ENCODE results near the gene PLEKHG5. TPM values are rescaled to one million over a fixed set of nuclear protein-coding genes. Genes with fewer than 3 reads are reported as not detected.

PLEKHG5 gene, protein sequence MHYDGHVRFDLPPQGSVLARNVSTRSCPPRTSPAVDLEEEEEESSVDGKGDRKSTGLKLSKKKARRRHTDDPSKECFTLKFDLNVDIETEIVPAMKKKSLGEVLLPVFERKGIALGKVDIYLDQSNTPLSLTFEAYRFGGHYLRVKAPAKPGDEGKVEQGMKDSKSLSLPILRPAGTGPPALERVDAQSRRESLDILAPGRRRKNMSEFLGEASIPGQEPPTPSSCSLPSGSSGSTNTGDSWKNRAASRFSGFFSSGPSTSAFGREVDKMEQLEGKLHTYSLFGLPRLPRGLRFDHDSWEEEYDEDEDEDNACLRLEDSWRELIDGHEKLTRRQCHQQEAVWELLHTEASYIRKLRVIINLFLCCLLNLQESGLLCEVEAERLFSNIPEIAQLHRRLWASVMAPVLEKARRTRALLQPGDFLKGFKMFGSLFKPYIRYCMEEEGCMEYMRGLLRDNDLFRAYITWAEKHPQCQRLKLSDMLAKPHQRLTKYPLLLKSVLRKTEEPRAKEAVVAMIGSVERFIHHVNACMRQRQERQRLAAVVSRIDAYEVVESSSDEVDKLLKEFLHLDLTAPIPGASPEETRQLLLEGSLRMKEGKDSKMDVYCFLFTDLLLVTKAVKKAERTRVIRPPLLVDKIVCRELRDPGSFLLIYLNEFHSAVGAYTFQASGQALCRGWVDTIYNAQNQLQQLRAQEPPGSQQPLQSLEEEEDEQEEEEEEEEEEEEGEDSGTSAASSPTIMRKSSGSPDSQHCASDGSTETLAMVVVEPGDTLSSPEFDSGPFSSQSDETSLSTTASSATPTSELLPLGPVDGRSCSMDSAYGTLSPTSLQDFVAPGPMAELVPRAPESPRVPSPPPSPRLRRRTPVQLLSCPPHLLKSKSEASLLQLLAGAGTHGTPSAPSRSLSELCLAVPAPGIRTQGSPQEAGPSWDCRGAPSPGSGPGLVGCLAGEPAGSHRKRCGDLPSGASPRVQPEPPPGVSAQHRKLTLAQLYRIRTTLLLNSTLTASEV
- total RNA-seq (2012; rRNA removed), result 6.3 and 12.7 TPM in 2 replicates

DNA sequence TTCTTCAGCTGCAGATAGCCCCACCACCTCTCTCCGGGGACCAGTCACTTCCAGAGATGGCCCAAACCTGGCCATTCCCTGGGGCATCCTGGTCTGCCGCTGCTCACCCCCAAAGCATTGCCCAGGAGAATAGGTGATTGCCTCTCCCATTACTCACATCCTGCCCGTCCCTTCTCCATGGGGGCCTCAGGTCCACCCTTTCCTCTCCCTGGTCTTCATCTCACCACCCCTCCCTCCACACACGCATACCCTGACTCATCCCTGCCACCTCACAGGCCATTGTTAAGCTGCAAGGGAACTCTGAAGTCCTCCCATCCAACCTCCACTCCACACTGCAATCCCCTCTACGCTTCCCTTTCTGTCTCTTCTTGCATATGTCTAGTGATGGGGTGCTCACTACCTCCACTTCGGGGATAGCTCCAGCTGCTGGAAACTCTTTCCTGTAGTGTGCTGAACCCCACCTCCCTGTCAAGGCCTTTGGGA lies at the start of gene PLEKHG5:
TSS of gene PLEKHG5 (minus strand) at position 188 of the 483 bp plus-strand sequence. CDS start 14,096 bp downstream, outside the sequence.
- H3K36me3 ChIP-seq (ENCODE audit: insufficient read depth, low read length), result no peaks in the 10 kb centered on the region
- peak within 1 kb of the TSS; percentile 79 for H3K4me3 ChIP-seq (ENCODE audit: low read length)
- H3K9me3 ChIP-seq (replicated peaks; ENCODE audit: low read length), result no peaks in the 10 kb centered on the region
- H3K9ac ChIP-seq (ENCODE audit: low read depth, low read length), result peak within 1 kb of the TSS; percentile 79
- peak within 1 kb of the TSS; percentile 99 for H3K4me2 ChIP-seq (ENCODE audit: low read length)
- H3K27me3 ChIP-seq (ENCODE audit: control insufficient read depth, insufficient read depth, low read length), result no peaks in the 10 kb centered on the region
- peaks cover 31% of the 10 kb centered on the region for H3K4me1 ChIP-seq (ENCODE audit: control insufficient read depth, insufficient read depth, low read length)

DNA sequence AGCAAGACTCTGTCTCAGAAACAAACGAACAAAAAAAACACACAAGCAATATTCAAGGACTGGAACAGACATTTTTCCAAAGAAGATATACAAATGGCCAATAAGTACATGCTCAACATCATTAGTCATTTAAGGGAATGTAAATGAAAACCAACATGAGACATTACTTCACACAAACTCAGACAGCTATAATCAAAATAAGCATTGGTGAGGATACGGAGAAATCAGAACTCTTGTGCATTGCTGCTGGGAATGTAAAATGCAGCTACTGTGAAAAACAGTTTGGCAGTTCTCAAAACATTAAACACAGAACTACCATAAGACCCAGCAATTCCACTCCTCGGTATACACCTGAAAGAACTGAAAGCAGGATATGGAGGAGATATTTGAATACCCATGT lies 47.5 kb upstream of the PLEKHG5 start:
- peak overlapping the region; percentile 59 for H3K4me2 ChIP-seq (ENCODE audit: low read length)
- no peak overlapping the region for H3K4me3 ChIP-seq (ENCODE audit: low read length)
- peaks cover 34% of the 10 kb centered on the region for H3K36me3 ChIP-seq (ENCODE audit: insufficient read depth, low read length)
- no peaks in the 10 kb centered on the region for H3K9me3 ChIP-seq (replicated peaks; ENCODE audit: low read length)
- H3K9ac ChIP-seq (ENCODE audit: low read depth, low read length), result no peak overlapping the region
- no peaks in the 10 kb centered on the region for H3K27me3 ChIP-seq (ENCODE audit: control insufficient read depth, insufficient read depth, low read length)
- H3K4me1 ChIP-seq (ENCODE audit: control insufficient read depth, insufficient read depth, low read length), result peaks cover 13% of the 10 kb centered on the region

DNA sequence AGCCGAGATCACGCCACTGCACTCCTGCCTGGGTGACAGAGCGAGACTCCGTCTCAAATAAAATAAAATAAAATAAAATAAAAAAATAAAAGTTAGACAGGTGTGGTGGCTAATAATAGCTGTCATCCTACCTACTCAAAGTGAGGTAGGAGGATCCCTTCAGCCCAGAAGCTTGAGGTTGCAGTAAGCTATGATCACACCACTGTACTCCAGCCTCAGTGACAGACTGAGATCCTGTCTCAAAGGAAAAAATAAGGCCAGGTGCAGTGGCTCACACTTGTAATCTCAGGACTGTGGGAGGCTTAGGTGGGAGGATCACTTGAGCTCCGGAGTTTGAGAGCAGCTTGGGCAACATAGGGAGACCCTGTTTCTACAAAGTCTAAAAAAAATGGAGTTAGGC lies 44.8 kb upstream of the PLEKHG5 start:
- Histone ChIP-seq H3K4me3 (ENCODE audit: low read length) (no peak overlapping the region), H3K4me1 (ENCODE audit: control insufficient read depth, insufficient read depth, low read length) (peaks cover 13% of the 10 kb centered on the region), H3K4me2 (ENCODE audit: low read length) (no peak overlapping the region), H3K9me3 (replicated peaks; ENCODE audit: low read length) (no peaks in the 10 kb centered on the region), H3K27me3 (ENCODE audit: control insufficient read depth, insufficient read depth, low read length) (no peaks in the 10 kb centered on the region), H3K9ac (ENCODE audit: low read depth, low read length) (no peak overlapping the region), H3K36me3 (ENCODE audit: insufficient read depth, low read length) (peaks cover 42% of the 10 kb centered on the region)

DNA sequence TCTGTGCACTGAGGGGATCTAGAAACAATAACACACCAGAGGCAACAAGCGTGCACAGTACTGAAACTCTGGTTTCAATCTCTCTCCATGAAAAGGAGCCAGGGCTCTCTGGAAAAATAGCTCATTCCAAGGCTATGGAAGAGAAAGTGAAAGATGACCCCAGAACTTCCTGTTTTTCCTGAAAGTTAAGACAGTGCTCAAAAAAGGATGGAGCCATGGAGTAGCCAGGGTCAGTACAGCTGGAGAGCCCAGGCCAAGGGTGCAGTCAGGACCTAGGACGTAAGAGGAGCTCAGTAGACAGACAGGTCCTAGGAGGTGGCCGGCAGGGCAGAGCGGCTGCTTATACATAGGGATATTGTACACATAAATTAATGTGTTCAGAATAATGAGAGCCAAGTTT lies 43.7 kb upstream of the PLEKHG5 start:
- Histone ChIP-seq H3K9me3 (replicated peaks; ENCODE audit: low read length) (no peaks in the 10 kb centered on the region), H3K4me3 (ENCODE audit: low read length) (no peak overlapping the region), H3K4me1 (ENCODE audit: control insufficient read depth, insufficient read depth, low read length) (peaks cover 13% of the 10 kb centered on the region), H3K4me2 (ENCODE audit: low read length) (no peak overlapping the region), H3K27me3 (ENCODE audit: control insufficient read depth, insufficient read depth, low read length) (no peaks in the 10 kb centered on the region), H3K36me3 (ENCODE audit: insufficient read depth, low read length) (peaks cover 45% of the 10 kb centered on the region), H3K9ac (ENCODE audit: low read depth, low read length) (no peak overlapping the region)

DNA sequence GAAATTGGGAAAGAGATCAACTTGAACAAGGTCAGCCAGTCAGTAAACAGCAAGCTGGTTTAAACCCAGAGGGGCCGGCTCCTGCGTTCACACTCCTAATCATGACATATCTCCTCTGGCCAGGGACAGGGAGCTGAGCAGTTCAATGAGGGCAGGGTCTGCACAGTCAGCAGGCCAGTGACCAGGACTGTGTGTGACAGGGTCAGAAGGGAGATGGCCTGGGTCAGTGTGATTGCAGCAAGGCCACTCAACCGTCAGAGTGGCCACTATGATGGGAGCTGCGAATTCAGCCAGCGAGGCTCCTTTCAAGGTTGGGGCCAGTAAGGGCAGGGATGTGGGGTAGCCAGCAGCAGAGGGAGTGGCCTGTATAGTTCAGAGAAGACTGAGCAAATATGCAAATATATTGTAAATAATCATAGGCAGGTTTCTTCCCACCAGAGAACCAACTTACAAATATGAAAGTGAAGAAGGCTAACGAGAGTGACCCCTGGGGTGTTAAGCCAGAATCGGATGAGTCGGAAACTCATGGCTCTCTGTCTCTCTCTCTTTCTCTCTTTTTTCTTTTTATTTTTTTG lies 42.9 kb upstream of the PLEKHG5 start:
- Histone ChIP-seq H3K4me1 (ENCODE audit: control insufficient read depth, insufficient read depth, low read length) (peaks cover 8% of the 10 kb centered on the region), H3K4me2 (ENCODE audit: low read length) (no peak overlapping the region), H3K9me3 (replicated peaks; ENCODE audit: low read length) (no peaks in the 10 kb centered on the region), H3K4me3 (ENCODE audit: low read length) (no peak overlapping the region), H3K9ac (ENCODE audit: low read depth, low read length) (no peak overlapping the region), H3K27me3 (ENCODE audit: control insufficient read depth, insufficient read depth, low read length) (no peaks in the 10 kb centered on the region), H3K36me3 (ENCODE audit: insufficient read depth, low read length) (peaks cover 45% of the 10 kb centered on the region)

DNA sequence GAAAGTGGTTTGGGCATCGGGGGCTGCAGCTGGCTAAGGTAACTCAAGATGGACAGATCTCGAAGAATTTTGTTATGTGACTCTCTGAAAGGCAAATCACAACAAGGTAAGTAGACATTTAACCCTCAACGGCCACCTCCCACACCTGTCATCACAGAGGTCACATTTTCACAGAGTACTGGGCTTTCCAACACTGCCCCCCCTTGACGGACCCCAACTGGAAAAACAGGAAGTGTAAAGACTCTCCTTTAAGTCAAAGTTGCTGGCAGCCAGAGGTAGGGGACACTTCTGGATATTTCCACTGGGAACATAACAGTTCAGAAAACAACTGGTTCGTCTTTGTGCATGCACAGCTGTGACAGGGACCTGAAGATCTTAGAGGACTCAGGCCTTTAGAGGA lies 40.5 kb upstream of the PLEKHG5 start:
- Histone ChIP-seq H3K4me3 (ENCODE audit: low read length) (no peak overlapping the region), H3K27me3 (ENCODE audit: control insufficient read depth, insufficient read depth, low read length) (no peaks in the 10 kb centered on the region), H3K36me3 (ENCODE audit: insufficient read depth, low read length) (peaks cover 54% of the 10 kb centered on the region), H3K9me3 (replicated peaks; ENCODE audit: low read length) (no peaks in the 10 kb centered on the region), H3K4me1 (ENCODE audit: control insufficient read depth, insufficient read depth, low read length) (no peaks in the 10 kb centered on the region), H3K9ac (ENCODE audit: low read depth, low read length) (no peak overlapping the region), H3K4me2 (ENCODE audit: low read length) (no peak overlapping the region)

DNA sequence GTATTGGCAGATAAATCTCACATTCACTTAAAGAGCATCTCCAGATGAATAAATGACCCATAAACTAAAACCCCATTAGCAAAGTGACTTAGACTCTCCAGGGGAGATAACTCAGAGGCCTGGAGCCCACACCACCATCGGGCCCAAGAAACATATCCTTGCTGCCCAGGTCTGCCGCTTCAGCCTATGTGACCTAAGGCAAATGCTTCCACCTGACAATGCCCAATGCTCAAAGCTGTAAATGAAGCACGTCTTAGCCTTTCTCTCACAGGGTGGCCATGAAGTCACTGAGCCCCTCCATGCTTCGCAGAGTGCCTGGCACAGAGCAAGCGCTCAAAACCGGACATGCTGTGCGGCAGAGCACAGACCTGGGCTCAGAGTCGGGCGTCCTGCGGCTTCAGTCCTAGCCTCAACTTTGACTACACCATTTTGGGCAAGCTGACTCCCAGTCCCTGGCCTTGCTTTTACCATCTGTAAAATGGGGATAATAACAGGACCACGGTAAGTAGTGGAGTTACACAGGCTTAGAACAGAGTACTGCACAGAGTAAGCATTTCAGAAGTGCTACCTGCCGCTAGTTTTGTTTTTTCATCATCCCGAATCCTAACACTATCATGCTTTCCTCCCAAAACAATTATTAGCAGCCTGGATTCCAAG lies 39.2 kb upstream of the PLEKHG5 start:
- no peaks in the 10 kb centered on the region for H3K9me3 ChIP-seq (replicated peaks; ENCODE audit: low read length)
- H3K4me3 ChIP-seq (ENCODE audit: low read length), result no peak overlapping the region
- no peaks in the 10 kb centered on the region for H3K27me3 ChIP-seq (ENCODE audit: control insufficient read depth, insufficient read depth, low read length)
- peaks cover 62% of the 10 kb centered on the region for H3K36me3 ChIP-seq (ENCODE audit: insufficient read depth, low read length)
- no peaks in the 10 kb centered on the region for H3K4me1 ChIP-seq (ENCODE audit: control insufficient read depth, insufficient read depth, low read length)
- H3K9ac ChIP-seq (ENCODE audit: low read depth, low read length), result no peak overlapping the region
- no peak overlapping the region for H3K4me2 ChIP-seq (ENCODE audit: low read length)

DNA sequence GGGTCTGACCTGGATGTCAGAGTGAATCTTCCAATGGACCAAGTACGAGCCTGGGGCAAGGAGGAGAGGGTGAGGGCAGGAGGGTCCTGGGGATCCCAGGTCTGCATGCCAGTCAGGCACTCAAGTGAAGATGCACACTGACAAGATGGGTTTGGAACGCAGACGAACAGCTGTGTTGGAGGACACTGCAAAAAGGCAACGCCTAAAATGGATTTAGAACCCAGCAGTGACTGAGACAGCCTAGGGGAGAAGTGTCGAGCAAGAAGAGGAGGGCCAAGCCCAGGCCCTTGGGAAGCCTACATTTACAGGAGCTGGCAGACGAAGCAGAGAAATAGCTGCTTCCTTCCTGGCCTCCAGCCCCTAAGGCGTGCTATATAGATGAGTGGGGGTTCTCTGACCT lies 37.0 kb upstream of the PLEKHG5 start:
- Histone ChIP-seq H3K4me3 (ENCODE audit: low read length) (no peak overlapping the region), H3K9me3 (replicated peaks; ENCODE audit: low read length) (no peaks in the 10 kb centered on the region), H3K27me3 (ENCODE audit: control insufficient read depth, insufficient read depth, low read length) (no peaks in the 10 kb centered on the region), H3K4me2 (ENCODE audit: low read length) (no peak overlapping the region), H3K4me1 (ENCODE audit: control insufficient read depth, insufficient read depth, low read length) (no peaks in the 10 kb centered on the region), H3K36me3 (ENCODE audit: insufficient read depth, low read length) (peaks cover 66% of the 10 kb centered on the region), H3K9ac (ENCODE audit: low read depth, low read length) (no peak overlapping the region)

DNA sequence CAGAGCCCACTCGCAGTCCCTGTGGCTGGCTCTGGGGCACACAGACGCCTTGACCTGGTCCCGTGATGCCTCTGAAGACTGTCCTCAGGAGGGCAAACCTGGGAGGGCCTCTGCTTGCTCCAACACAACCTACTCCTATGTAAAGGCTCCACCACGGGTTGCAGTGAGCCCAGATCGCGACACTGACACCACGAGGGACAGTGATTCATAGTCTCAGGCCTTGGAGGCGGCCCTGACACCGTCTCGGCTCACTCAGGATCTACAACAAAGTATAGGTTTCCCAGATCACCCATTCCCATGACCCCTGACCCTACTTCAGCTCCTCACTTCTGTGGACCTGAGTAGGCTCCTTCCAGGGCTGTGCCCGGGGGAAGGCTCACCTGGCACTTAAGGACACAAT lies 34.8 kb upstream of the PLEKHG5 start:
- H3K9me3 ChIP-seq (replicated peaks; ENCODE audit: low read length), result no peaks in the 10 kb centered on the region
- no peak overlapping the region for H3K4me3 ChIP-seq (ENCODE audit: low read length)
- no peak overlapping the region for H3K4me2 ChIP-seq (ENCODE audit: low read length)
- peaks cover 47% of the 10 kb centered on the region for H3K36me3 ChIP-seq (ENCODE audit: insufficient read depth, low read length)
- no peaks in the 10 kb centered on the region for H3K27me3 ChIP-seq (ENCODE audit: control insufficient read depth, insufficient read depth, low read length)
- H3K9ac ChIP-seq (ENCODE audit: low read depth, low read length), result no peak overlapping the region
- no peaks in the 10 kb centered on the region for H3K4me1 ChIP-seq (ENCODE audit: control insufficient read depth, insufficient read depth, low read length)

DNA sequence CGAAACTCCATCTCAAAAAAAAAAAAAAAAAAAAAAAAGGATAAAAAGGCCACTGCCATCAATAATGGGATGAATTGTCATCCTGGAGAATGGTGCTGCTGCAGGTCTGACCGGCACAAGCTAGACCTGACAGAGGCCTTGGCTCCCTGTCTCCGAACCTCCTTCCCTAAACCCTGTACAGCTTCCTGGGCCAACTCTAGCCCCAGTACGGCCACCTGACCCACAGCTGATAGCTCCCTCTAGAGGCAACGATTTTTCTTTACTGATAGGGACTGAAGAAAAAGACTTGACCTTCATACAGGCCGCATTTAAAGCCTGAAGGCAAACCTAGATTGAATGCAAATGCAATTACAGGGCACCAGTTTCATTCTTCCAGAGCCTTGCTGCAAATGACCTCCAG lies 32.1 kb upstream of the PLEKHG5 start:
- no peak overlapping the region for H3K9ac ChIP-seq (ENCODE audit: low read depth, low read length)
- no peak overlapping the region for H3K4me2 ChIP-seq (ENCODE audit: low read length)
- H3K9me3 ChIP-seq (replicated peaks; ENCODE audit: low read length), result no peaks in the 10 kb centered on the region
- H3K4me3 ChIP-seq (ENCODE audit: low read length), result no peak overlapping the region
- no peaks in the 10 kb centered on the region for H3K27me3 ChIP-seq (ENCODE audit: control insufficient read depth, insufficient read depth, low read length)
- H3K36me3 ChIP-seq (ENCODE audit: insufficient read depth, low read length), result peaks cover 32% of the 10 kb centered on the region
- H3K4me1 ChIP-seq (ENCODE audit: control insufficient read depth, insufficient read depth, low read length), result peaks cover 16% of the 10 kb centered on the region

DNA sequence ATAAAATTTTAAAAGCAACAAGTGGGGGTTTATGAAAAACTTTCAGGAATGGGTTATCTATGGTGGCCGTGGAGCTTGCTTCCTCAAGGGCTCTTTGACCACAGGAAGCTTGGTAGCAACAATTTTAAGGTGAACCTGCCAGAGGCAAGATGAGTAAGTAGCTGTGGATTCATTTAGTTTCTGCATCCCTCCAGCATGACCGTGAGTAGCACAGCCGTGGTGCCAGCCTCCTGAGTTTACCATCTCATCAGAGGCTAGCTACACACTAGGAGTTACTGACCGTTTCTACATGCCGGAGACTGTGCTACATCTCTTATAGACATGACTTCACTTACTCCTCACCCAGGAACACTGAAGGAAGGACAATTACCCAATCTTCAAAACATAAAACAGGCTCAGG lies 30.1 kb upstream of the PLEKHG5 start:
- Histone ChIP-seq H3K9me3 (replicated peaks; ENCODE audit: low read length) (no peaks in the 10 kb centered on the region), H3K4me3 (ENCODE audit: low read length) (no peak overlapping the region), H3K4me1 (ENCODE audit: control insufficient read depth, insufficient read depth, low read length) (peaks cover 22% of the 10 kb centered on the region), H3K36me3 (ENCODE audit: insufficient read depth, low read length) (peaks cover 20% of the 10 kb centered on the region), H3K9ac (ENCODE audit: low read depth, low read length) (no peak overlapping the region), H3K4me2 (ENCODE audit: low read length) (no peak overlapping the region), H3K27me3 (ENCODE audit: control insufficient read depth, insufficient read depth, low read length) (no peaks in the 10 kb centered on the region)
